ENCODE measurements around the gene SPATA32. TPM values are rescaled to one million over a fixed set of nuclear protein-coding genes. Genes with fewer than 3 reads are reported as not detected.

SPATA32 gene
- total RNA-seq, 1 donor from 2014 or later: not detected

DNA sequence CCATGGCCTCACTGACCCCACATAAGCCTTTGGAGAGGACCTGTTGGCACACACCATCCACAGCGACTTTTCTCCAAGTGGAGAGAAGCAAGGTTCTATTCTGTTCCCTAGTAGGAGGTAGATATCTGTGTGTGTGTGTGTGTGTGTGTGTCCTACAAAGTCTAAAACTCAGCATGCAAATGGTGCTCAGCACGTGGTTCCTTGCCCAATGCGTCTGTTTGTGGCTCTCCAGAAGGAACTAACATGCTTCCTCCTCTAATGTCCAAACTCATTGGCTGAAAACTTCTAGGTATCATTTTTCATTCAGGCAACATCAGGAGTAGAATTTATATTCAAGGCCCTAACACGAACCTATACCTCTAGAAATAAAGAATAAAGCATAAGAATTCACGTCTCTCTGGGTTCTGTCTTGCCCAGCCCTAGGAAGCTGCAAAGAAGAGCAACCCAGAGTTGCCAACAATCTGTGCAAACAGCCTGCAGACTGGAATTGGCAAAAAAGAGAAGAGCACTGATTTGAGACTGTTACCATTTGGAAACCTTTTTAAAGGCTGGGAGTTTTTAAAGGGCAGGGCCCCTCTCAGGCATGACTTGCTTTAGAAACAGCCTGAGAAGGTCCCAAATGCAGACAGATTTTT is 29.4 kb upstream of the SPATA32 start:
- no peak overlapping the region for H3K27ac ChIP-seq
- no peak overlapping the region for H3K4me3 ChIP-seq
- H3K9me3 ChIP-seq: no peaks in the 10 kb centered on the region
- H3K27me3 ChIP-seq: no peaks in the 10 kb centered on the region
- H3K4me1 ChIP-seq: peaks cover 86% of the 10 kb centered on the region
- TF ChIP-seq, protein P1, sequence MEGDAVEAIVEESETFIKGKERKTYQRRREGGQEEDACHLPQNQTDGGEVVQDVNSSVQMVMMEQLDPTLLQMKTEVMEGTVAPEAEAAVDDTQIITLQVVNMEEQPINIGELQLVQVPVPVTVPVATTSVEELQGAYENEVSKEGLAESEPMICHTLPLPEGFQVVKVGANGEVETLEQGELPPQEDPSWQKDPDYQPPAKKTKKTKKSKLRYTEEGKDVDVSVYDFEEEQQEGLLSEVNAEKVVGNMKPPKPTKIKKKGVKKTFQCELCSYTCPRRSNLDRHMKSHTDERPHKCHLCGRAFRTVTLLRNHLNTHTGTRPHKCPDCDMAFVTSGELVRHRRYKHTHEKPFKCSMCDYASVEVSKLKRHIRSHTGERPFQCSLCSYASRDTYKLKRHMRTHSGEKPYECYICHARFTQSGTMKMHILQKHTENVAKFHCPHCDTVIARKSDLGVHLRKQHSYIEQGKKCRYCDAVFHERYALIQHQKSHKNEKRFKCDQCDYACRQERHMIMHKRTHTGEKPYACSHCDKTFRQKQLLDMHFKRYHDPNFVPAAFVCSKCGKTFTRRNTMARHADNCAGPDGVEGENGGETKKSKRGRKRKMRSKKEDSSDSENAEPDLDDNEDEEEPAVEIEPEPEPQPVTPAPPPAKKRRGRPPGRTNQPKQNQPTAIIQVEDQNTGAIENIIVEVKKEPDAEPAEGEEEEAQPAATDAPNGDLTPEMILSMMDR (IDR thresholded peaks at IDR 0.05): no peak
- H3K36me3 ChIP-seq: peaks cover 35% of the 10 kb centered on the region
- no peak for DNase-seq
- peak; percentile 48 for ATAC-seq
- intact Hi-C loops (cut with DNase I): no loop called here

DNA sequence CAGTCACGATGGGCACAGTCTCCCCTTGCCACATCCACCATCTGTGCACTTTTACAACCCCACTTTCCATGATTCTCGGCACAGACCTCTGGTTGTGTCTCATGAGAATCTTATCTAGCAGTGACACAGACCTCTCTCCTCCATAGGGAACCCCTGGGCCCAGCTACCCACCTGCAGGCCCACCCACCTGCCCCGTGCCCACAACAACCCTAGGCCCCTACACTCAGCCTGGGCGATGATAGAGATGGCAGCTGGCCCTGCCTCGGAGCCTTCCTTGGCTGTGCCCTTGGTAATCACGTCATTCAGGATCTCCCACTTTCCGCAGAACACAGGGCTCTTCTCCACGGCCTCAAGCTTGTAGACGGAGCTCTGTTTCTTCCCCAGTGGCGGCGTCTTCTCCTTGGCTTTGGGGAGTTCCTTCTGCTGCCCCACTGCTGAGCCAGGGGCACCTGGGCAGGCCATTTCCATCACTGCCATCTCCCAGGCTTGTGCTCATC is 28.4 kb upstream of the SPATA32 start:
- no peaks in the 10 kb centered on the region for H3K27me3 ChIP-seq
- no peak overlapping the region for H3K27ac ChIP-seq
- DNase-seq (no peak), ATAC-seq (no peak)
- no peaks in the 10 kb centered on the region for H3K9me3 ChIP-seq
- TF ChIP-seq, protein P1 (IDR thresholded peaks at IDR 0.05): no peak
- no peak overlapping the region for H3K4me3 ChIP-seq
- H3K36me3 ChIP-seq: peaks cover 42% of the 10 kb centered on the region
- H3K4me1 ChIP-seq: peaks cover 76% of the 10 kb centered on the region
- intact Hi-C loops (cut with DNase I): no loop called here

DNA sequence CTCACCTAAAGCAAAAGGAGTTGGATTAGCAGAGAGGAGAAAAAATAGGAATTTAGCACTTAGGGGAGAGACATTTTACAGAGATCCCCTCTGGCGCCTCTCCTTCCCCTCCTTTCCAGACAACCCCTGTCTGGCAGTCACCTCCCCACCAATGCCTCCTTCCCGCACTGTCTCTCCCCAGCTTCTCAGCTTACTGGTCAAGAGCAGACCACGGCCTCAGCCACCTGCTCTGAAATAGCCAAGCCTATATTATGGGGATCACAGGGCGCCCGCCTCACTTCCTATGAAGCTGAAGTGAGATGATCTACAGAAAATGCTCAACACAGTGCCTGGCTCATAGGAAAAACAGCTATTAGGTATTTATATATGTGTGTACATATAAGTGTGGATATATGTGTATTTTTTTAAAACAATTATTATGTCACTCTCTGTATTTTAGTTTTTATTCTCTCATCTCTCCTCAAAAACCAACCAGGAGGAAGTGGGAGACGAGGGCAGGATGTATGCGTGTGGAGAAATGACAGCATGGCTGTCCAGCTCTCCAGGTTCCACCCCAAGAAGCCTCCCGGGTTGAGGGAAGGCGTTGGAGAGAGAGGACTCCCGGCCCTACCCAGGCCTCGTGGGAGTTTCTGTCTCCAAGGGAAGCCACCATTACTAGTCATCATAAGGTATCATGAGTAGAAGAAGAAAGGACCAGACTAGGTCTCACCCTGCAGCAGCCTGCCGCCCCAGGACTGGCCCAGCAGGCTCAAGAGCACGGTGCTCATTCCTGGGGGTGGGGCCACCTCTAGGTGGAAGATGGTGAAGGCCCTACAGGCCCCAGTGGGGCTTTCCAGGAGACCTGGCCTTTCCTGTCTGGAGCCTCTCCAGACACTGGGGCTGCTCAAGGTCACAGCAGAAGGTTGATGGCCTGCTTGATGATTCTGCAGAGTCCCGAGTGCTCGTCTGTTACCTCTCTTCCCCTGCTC is 27.7 kb upstream of the SPATA32 start:
- H3K4me3 ChIP-seq: no peak overlapping the region
- no peak overlapping the region for H3K27ac ChIP-seq
- H3K27me3 ChIP-seq: no peaks in the 10 kb centered on the region
- ATAC-seq: peak; percentile 37
- no peak for DNase-seq
- TF ChIP-seq, protein P1 (IDR thresholded peaks at IDR 0.05): no peak
- intact Hi-C loops (cut with DNase I): no loop called here
- H3K36me3 ChIP-seq: peaks cover 49% of the 10 kb centered on the region
- no peaks in the 10 kb centered on the region for H3K9me3 ChIP-seq
- H3K4me1 ChIP-seq: peaks cover 69% of the 10 kb centered on the region

DNA sequence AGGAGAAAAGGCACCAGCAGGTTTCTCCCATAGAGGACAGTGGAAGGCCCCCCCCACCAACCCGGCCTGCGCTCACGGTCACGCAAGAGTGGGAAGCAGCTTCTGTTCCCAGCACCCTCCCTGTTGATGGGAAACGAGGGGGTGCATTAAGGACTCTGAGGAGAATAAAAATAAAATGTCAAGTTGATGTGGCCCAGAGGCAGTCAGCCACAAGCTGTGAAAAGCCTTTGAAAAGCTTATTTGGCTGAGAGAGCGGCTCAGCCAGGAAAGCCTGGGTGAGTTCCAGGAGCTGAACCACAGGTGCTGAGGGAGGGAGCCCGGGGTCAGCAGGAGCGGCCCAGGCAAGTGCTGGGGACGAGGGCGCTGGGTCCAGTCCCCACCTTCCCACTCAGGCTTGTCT is 26.9 kb upstream of the SPATA32 start:
- Histone ChIP-seq H3K4me3 (no peak overlapping the region), H3K4me1 (peaks cover 61% of the 10 kb centered on the region), H3K27ac (no peak overlapping the region), H3K27me3 (no peaks in the 10 kb centered on the region), H3K36me3 (peaks cover 57% of the 10 kb centered on the region), H3K9me3 (no peaks in the 10 kb centered on the region)
- intact Hi-C loops (cut with DNase I): no loop called here
- TF ChIP-seq, protein P1 (IDR thresholded peaks at IDR 0.05): no peak
- ATAC-seq: no peak
- no peak for DNase-seq

DNA sequence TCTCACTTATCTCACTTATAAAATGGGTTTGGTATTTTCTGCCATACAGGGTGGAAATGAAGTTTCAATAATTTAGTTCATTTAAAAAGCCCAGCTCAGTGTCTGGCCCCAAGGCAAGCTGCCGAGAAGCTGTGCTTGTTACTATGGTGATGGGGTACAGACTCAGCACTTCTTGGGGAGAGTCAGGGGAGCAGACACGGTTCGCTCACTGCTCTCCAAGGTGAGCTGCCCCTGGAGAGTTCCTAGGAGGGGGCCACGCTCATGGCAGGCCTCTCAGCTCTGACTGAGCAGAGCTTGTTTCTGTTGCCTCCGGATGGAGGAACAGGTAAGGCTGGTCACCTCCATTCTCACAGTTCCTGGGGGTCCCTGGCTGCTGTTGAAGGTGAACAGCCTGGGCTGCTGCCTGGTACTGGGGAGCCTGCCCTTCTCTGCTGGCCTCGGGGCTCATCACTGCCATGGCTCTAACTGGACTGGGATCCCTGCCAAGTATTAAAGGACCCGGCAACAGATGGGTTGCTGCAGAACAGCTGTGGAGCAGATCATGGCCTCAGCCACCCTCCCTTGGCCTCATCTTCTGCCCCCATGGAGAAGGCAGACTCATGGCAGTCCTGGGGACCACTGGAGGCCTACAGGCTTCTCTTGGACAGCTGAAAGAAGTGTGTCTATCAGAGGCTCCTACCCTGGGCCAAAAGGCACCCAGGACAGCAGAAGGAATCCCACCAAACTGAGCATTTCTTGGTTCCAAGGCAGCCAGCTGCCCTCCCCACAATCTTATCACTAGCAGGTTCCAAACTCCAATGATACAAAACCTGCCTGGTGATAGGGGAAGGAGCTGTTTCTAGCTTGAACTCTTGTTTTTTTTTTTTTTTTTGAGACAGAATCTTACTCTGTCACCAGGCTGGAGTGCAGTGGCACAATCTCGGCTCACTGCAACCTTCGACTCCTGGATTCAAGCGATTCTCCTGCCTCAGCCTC is 25.9 kb upstream of the SPATA32 start:
- ATAC-seq: no peak
- intact Hi-C loops (cut with DNase I): no loop called here
- H3K27ac ChIP-seq: no peak overlapping the region
- no peaks in the 10 kb centered on the region for H3K9me3 ChIP-seq
- TF ChIP-seq, protein P1 (IDR thresholded peaks at IDR 0.05): no peak
- no peak overlapping the region for H3K4me3 ChIP-seq
- DNase-seq: no peak
- H3K36me3 ChIP-seq: peaks cover 67% of the 10 kb centered on the region
- H3K4me1 ChIP-seq: peaks cover 57% of the 10 kb centered on the region
- no peaks in the 10 kb centered on the region for H3K27me3 ChIP-seq

All from upper lobe of right lung (tissue), 1 donor.